MM.1S (cell line): ENCODE results near the gene ULK4.

ENCODE experiments used
- EZH2 ChIP-seq: fragments of 300-600 bp; sonication (generic); optimal IDR thresholded peaks from 2 replicates; pipeline ENCODE3; 2017; ENCODE audit warnings: low read depth, mild to moderate bottlenecking, antibody characterized with exemption, low read length, mixed read lengths
- EZH2phosphoT487 ChIP-seq: fragments of 300-600 bp; sonication (generic); IDR thresholded peaks from 2 replicates; pipeline ENCODE4 v1.6.1; 2018; ENCODE audit warnings: antibody characterized with exemption, low read length
- TF ChIP-seq, protein P1 (sequence below): fragments of 300-600 bp; sonication (generic); IDR thresholded peaks from 2 replicates; pipeline ENCODE4 v1.5.1; 2016; ENCODE audit warnings: antibody characterized with exemption, low read length, mixed read lengths

DNA sequence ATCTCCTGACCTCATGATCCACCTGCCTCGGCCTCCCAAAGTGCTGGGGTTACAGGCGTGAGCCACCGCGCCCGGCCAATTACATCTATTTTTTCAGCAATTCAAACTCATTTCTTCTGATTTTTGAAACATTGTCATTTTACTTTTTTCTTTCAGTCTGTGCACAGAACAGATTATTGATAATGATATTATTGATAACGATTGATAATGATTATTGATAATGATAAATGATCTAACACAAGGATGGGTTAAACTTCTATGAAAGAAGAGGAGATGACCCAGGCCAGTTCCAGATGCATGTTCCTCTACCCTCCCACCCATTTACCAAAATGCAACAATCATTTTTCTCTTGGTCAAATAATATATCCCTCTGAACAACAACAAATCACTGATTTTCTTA lies 644.6 kb downstream of the ULK4 start:
- TF ChIP-seq, protein P1, sequence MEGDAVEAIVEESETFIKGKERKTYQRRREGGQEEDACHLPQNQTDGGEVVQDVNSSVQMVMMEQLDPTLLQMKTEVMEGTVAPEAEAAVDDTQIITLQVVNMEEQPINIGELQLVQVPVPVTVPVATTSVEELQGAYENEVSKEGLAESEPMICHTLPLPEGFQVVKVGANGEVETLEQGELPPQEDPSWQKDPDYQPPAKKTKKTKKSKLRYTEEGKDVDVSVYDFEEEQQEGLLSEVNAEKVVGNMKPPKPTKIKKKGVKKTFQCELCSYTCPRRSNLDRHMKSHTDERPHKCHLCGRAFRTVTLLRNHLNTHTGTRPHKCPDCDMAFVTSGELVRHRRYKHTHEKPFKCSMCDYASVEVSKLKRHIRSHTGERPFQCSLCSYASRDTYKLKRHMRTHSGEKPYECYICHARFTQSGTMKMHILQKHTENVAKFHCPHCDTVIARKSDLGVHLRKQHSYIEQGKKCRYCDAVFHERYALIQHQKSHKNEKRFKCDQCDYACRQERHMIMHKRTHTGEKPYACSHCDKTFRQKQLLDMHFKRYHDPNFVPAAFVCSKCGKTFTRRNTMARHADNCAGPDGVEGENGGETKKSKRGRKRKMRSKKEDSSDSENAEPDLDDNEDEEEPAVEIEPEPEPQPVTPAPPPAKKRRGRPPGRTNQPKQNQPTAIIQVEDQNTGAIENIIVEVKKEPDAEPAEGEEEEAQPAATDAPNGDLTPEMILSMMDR: no peak
- TF ChIP-seq EZH2 (no peak), EZH2phosphoT487 (no peak)
